ENCODE data around the gene INSR. TPM values are rescaled to one million over a fixed set of nuclear protein-coding genes. Genes with fewer than 3 reads are reported as not detected.
"Not testable (repeated sequence)": the region's sequence is repeated elsewhere in the genome, so short reads cannot be mapped to it uniquely, and the experiment has no call there.

Gene INSR
- total RNA-seq, 1 donor from 2014 or later, result 7.9 TPM

DNA sequence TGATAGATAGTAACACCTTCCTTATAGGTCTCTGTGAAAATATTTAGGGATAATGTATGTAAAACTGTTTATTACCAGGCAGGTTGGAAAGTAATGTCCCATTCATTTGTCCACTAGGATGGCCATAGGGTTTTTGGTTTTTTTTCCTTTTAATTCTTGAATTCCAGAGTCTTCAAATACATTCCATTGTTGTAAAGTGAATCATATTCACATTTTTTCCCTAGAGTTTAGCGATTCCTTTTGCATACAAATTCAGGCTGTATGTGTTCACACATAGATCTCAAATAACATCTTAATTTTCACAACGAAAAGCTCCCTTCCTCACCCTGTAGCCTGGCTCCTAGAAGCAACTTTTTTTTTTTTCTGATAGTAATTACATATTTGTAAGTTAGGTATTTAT is 226.5 kb downstream of the INSR start:
- H3K4me2 ChIP-seq (ENCODE audit: low read length), result no peak overlapping the region
- Mint-ChIP-seq H3K4me1 (ENCODE audit: low read depth, unreplicated experiment) (peaks cover 5% of the 10 kb centered on the region), H3K27me3 (ENCODE audit: low read depth, unreplicated experiment) (no peaks in the 10 kb centered on the region), H3K36me3 (ENCODE audit: low read depth, unreplicated experiment) (peaks cover 6% of the 10 kb centered on the region), H3K4me3 (ENCODE audit: unreplicated experiment) (no peak overlapping the region), H3K27ac (ENCODE audit: unreplicated experiment) (no peak overlapping the region), H3K9me3 (ENCODE audit: unreplicated experiment) (peaks cover 5% of the 10 kb centered on the region)
- H3K27ac ChIP-seq (ENCODE audit: low read depth, low read length), result no peak overlapping the region
- FAIRE-seq (no peak), DNase-seq (ENCODE audit: low read depth) (peak; percentile 35)
- peaks cover 8% of the 10 kb centered on the region for H3K36me3 ChIP-seq (ENCODE audit: insufficient read depth, low read length)
- no peak overlapping the region for H3K9ac ChIP-seq (ENCODE audit: low read length)
- H3K27me3 ChIP-seq (ENCODE audit: insufficient read depth, low read length), result no peaks in the 10 kb centered on the region
- no peak overlapping the region for H3K4me3 ChIP-seq (ENCODE audit: insufficient read depth, low read depth, low read length)
- H4K20me1 ChIP-seq (ENCODE audit: insufficient read depth, low read length), result peaks cover 4% of the 10 kb centered on the region
- H3K9me3 ChIP-seq (ENCODE audit: insufficient read depth, low read depth, low read length), result no peaks in the 10 kb centered on the region
- no peak for TF ChIP-seq EZH2 (IDR thresholded peaks at IDR 0.05; ENCODE audit: insufficient read depth, low read length)
- TF ChIP-seq, protein P1, sequence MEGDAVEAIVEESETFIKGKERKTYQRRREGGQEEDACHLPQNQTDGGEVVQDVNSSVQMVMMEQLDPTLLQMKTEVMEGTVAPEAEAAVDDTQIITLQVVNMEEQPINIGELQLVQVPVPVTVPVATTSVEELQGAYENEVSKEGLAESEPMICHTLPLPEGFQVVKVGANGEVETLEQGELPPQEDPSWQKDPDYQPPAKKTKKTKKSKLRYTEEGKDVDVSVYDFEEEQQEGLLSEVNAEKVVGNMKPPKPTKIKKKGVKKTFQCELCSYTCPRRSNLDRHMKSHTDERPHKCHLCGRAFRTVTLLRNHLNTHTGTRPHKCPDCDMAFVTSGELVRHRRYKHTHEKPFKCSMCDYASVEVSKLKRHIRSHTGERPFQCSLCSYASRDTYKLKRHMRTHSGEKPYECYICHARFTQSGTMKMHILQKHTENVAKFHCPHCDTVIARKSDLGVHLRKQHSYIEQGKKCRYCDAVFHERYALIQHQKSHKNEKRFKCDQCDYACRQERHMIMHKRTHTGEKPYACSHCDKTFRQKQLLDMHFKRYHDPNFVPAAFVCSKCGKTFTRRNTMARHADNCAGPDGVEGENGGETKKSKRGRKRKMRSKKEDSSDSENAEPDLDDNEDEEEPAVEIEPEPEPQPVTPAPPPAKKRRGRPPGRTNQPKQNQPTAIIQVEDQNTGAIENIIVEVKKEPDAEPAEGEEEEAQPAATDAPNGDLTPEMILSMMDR (IDR thresholded peaks at IDR 0.05; ENCODE audit: insufficient read depth, low read depth, low read length), result no peak
- H2AFZ ChIP-seq (ENCODE audit: low read depth, low read length), result no peak overlapping the region
- H3K4me1 ChIP-seq (ENCODE audit: insufficient read depth, low read length), result peaks cover 5% of the 10 kb centered on the region
- peaks cover 19% of the 10 kb centered on the region for H3K79me2 ChIP-seq (ENCODE audit: insufficient read depth, low read length)

DNA sequence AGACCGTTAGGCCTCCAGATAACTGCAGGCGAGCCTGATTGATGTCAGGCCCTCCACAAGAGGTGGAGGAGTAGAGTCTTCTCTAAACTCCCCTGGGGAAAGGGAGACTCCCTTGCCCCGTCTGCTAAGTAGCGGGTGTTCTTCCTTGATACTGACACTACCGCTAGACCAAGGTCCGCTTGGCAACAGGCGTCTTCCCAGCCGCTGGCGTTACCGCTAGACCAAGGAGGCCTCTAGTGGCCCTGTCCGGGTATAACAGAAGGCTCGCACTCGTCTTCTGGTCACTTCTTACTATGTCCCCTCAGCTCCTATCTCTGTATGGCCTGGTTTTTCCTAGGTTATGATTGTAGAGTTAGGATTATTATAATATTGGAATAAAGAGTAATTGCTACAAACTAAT is 227.1 kb downstream of the INSR start:
- H2AFZ ChIP-seq (ENCODE audit: low read depth, low read length); H3K36me3 Mint-ChIP-seq (ENCODE audit: low read depth, unreplicated experiment); H3K9ac ChIP-seq (ENCODE audit: low read length); H3K9me3 Mint-ChIP-seq (ENCODE audit: unreplicated experiment); H3K4me1 ChIP-seq (ENCODE audit: insufficient read depth, low read length); H4K20me1 ChIP-seq (ENCODE audit: insufficient read depth, low read length); H3K36me3 ChIP-seq (ENCODE audit: insufficient read depth, low read length); FAIRE-seq; H3K27ac ChIP-seq (ENCODE audit: low read depth, low read length); H3K4me3 ChIP-seq (ENCODE audit: insufficient read depth, low read depth, low read length); H3K4me1 Mint-ChIP-seq (ENCODE audit: low read depth, unreplicated experiment); H3K27me3 ChIP-seq (ENCODE audit: insufficient read depth, low read length); H3K4me2 ChIP-seq (ENCODE audit: low read length); H3K27me3 Mint-ChIP-seq (ENCODE audit: low read depth, unreplicated experiment); DNase-seq (ENCODE audit: low read depth); H3K4me3 Mint-ChIP-seq (ENCODE audit: unreplicated experiment); H3K27ac Mint-ChIP-seq (ENCODE audit: unreplicated experiment); H3K9me3 ChIP-seq (ENCODE audit: insufficient read depth, low read depth, low read length): not testable (repeated sequence)
- H3K79me2 ChIP-seq (ENCODE audit: insufficient read depth, low read length), result peaks cover 14% of the 10 kb centered on the region

DNA sequence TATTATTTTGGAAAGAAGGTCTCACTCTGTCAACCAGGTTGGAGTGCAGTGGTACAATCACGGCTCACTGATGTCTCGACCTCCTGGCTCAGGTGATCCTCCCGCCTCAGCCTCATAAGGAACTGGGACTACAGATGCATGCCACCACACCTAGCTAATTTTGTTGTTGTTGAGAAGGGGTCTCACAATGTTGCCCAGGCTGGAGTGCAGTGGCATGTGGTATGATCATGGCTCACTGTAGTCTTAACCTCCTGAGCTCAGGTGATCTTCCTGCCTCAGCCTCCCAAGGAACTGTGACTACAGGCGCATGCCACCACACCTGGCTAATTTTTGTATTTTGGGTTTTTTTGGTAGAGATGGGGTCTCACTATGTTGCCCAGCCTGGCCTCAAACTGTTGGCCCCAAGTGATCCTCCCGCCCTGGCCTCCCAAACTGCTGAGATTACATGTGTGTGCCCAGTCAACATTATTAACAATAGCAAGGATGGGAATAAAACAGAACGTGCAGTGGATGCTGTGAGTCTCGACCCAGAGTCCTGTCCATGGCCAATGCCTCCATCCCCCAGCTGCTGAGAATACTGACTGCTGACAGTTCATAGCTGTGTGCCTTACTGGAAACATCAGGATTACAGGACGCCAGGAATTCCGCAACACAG is 230.3 kb downstream of the INSR start:
- H3K4me2 ChIP-seq (ENCODE audit: low read length), result no peak overlapping the region
- Mint-ChIP-seq H3K4me1 (ENCODE audit: low read depth, unreplicated experiment) (peaks cover 5% of the 10 kb centered on the region), H3K27me3 (ENCODE audit: low read depth, unreplicated experiment) (no peaks in the 10 kb centered on the region), H3K4me3 (ENCODE audit: unreplicated experiment) (no peak overlapping the region), H3K9me3 (ENCODE audit: unreplicated experiment) (no peaks in the 10 kb centered on the region), H3K36me3 (ENCODE audit: low read depth, unreplicated experiment) (no peaks in the 10 kb centered on the region), H3K27ac (ENCODE audit: unreplicated experiment) (no peak overlapping the region)
- no peaks in the 10 kb centered on the region for H3K36me3 ChIP-seq (ENCODE audit: insufficient read depth, low read length)
- no peak for DNase-seq (ENCODE audit: low read depth)
- H3K9ac ChIP-seq (ENCODE audit: low read length), result no peak overlapping the region
- no peak overlapping the region for H2AFZ ChIP-seq (ENCODE audit: low read depth, low read length)
- H4K20me1 ChIP-seq (ENCODE audit: insufficient read depth, low read length), result no peaks in the 10 kb centered on the region
- H3K4me1 ChIP-seq (ENCODE audit: insufficient read depth, low read length), result no peaks in the 10 kb centered on the region
- no peak overlapping the region for H3K4me3 ChIP-seq (ENCODE audit: insufficient read depth, low read depth, low read length)
- FAIRE-seq, result no peak
- H3K9me3 ChIP-seq (ENCODE audit: insufficient read depth, low read depth, low read length), result no peaks in the 10 kb centered on the region
- H3K79me2 ChIP-seq (ENCODE audit: insufficient read depth, low read length), result no peaks in the 10 kb centered on the region
- no peaks in the 10 kb centered on the region for H3K27me3 ChIP-seq (ENCODE audit: insufficient read depth, low read length)
- H3K27ac ChIP-seq (ENCODE audit: low read depth, low read length), result no peak overlapping the region
- TF ChIP-seq, protein P1 (IDR thresholded peaks at IDR 0.05; ENCODE audit: insufficient read depth, low read depth, low read length), result no peak
- TF ChIP-seq EZH2 (IDR thresholded peaks at IDR 0.05; ENCODE audit: insufficient read depth, low read length), result no peak

All from astrocyte (in vitro differentiated cells and primary cell).